Activated CD4-positive, alpha-beta T cell treated with anti-CD3 and anti-CD28 coated beads, Interleukin-2, amount 10 ng/mL, durations not matched to agents 24 days and 14 days (primary cell): Measurements from ENCODE around the gene ADPRS. TPM values are rescaled to one million over a fixed set of nuclear protein-coding genes. Genes with fewer than 3 reads are reported as not detected.

Experiments used
- DNase-seq: peaks from one replicate; pipeline ENCODE4 v3.0.0; 2022
- H3K27ac Mint-ChIP-seq: one replicate; pipeline ENCODE4 v1.8.0; 2022; ENCODE audit warnings: mild to moderate bottlenecking, mixed read lengths
- H3K27me3 Mint-ChIP-seq: one replicate; pipeline ENCODE4 v1.8.0; 2022; ENCODE audit warnings: mixed read lengths
- H3K36me3 Mint-ChIP-seq: one replicate; pipeline ENCODE4 v1.8.0; 2022; ENCODE audit warnings: low read depth, mild to moderate bottlenecking, mixed read lengths
- H3K4me1 Mint-ChIP-seq: one replicate; pipeline ENCODE4 v1.8.0; 2021; ENCODE audit warnings: mixed read lengths
- H3K4me3 Mint-ChIP-seq: one replicate; pipeline ENCODE4 v1.8.0; 2022; ENCODE audit warnings: mild to moderate bottlenecking, moderate library complexity, mixed read lengths
- H3K9me3 Mint-ChIP-seq: one replicate; pipeline ENCODE4 v1.8.0; 2021; ENCODE audit warnings: mixed read lengths
- intact Hi-C: fragments of 100-400 bp; cut with micrococcal nuclease; formaldehyde crosslinking; loops from one replicate; pipeline ENCODE4 v1.15.1; 2023
- total RNA-seq: library from RNA; stranded (reverse); gene quantifications from 2 replicates; pipeline ENCODE4 v1.2.3, GENCODE V29; 2022

Gene ADPRS
- total RNA-seq, 1 donor from 2014 or later = 35.3 TPM

GRCh38 chr1:36092798-36093185 is 4.1 kb downstream of the ADPRS start:
- H3K27me3 Mint-ChIP-seq = no peaks in the 10 kb centered on the region
- DNase-seq = no peak
- no peak overlapping the region for H3K27ac Mint-ChIP-seq
- peaks cover 29% of the 10 kb centered on the region for H3K36me3 Mint-ChIP-seq
- H3K4me1 Mint-ChIP-seq = peaks cover 19% of the 10 kb centered on the region
- H3K4me3 Mint-ChIP-seq = no peak overlapping the region
- H3K9me3 Mint-ChIP-seq = no peaks in the 10 kb centered on the region
- intact Hi-C loops = no loop called here

- no peak for DNase-seq
- intact Hi-C loops = no loop called here
- no peaks in the 10 kb centered on the region for H3K9me3 Mint-ChIP-seq
- peaks cover 17% of the 10 kb centered on the region for H3K4me1 Mint-ChIP-seq
- H3K36me3 Mint-ChIP-seq = peaks cover 29% of the 10 kb centered on the region
- no peaks in the 10 kb centered on the region for H3K27me3 Mint-ChIP-seq
- H3K27ac Mint-ChIP-seq = no peak overlapping the region
- H3K4me3 Mint-ChIP-seq = no peak overlapping the region
Observed at GRCh38 chr1:36093226-36093625, 4.5 kb downstream of the ADPRS start.

GRCh38 chr1:36093929-36094328 is 5.2 kb downstream of the ADPRS start:
- Mint-ChIP-seq H3K27me3 (no peaks in the 10 kb centered on the region), H3K27ac (no peak overlapping the region), H3K4me3 (no peak overlapping the region), H3K36me3 (peaks cover 29% of the 10 kb centered on the region), H3K9me3 (no peaks in the 10 kb centered on the region), H3K4me1 (peaks cover 17% of the 10 kb centered on the region)
- DNase-seq = no peak
- intact Hi-C loops = no loop called here

GRCh38 chr1:36094621-36095061 is 5.9 kb downstream of the ADPRS start:
- H3K27me3 Mint-ChIP-seq = no peaks in the 10 kb centered on the region
- no peaks in the 10 kb centered on the region for H3K9me3 Mint-ChIP-seq
- H3K4me3 Mint-ChIP-seq = no peak overlapping the region
- intact Hi-C loops = loop anchor here (5.0 kb wide), 2 partner anchors 53 to 328 kb away; partner anchors contain the start of gene TRAPPC3
- no peak overlapping the region for H3K27ac Mint-ChIP-seq
- peaks cover 26% of the 10 kb centered on the region for H3K36me3 Mint-ChIP-seq
- peaks cover 15% of the 10 kb centered on the region for H3K4me1 Mint-ChIP-seq
- DNase-seq = no peak

- no peak for DNase-seq
- Mint-ChIP-seq H3K36me3 (peaks cover 21% of the 10 kb centered on the region), H3K27me3 (no peaks in the 10 kb centered on the region), H3K4me1 (peaks cover 13% of the 10 kb centered on the region), H3K9me3 (no peaks in the 10 kb centered on the region), H3K27ac (no peak overlapping the region), H3K4me3 (no peak overlapping the region)
- intact Hi-C loops = loop anchor here (5.0 kb wide), 2 partner anchors 51 to 326 kb away; partner anchors contain the start of gene TRAPPC3
Observed at GRCh38 chr1:36095760-36096405, 7.2 kb downstream of the ADPRS start.

GRCh38 chr1:36096500-36097432 is 8.1 kb downstream of the ADPRS start:
- Mint-ChIP-seq H3K4me3 (no peak overlapping the region), H3K9me3 (no peaks in the 10 kb centered on the region), H3K27me3 (no peaks in the 10 kb centered on the region), H3K27ac (no peak overlapping the region), H3K4me1 (peaks cover 12% of the 10 kb centered on the region), H3K36me3 (peaks cover 17% of the 10 kb centered on the region)
- DNase-seq = no peak
- intact Hi-C loops = loop anchor here (5.0 kb wide), 2 partner anchors 51 to 326 kb away; partner anchors contain the start of gene TRAPPC3

GRCh38 chr1:36097693-36098585 is 9.2 kb downstream of the ADPRS start:
- peaks cover 9% of the 10 kb centered on the region for H3K36me3 Mint-ChIP-seq
- no peaks in the 10 kb centered on the region for H3K9me3 Mint-ChIP-seq
- intact Hi-C loops = loop anchor here (2.0 to 5.0 kb wide), 5 partner anchors 37 to 324 kb away; partner anchors contain the start of gene TRAPPC3
- no peak overlapping the region for H3K4me3 Mint-ChIP-seq
- H3K27me3 Mint-ChIP-seq = no peaks in the 10 kb centered on the region
- H3K27ac Mint-ChIP-seq = no peak overlapping the region
- H3K4me1 Mint-ChIP-seq = peaks cover 8% of the 10 kb centered on the region
- DNase-seq = no peak

- intact Hi-C loops = loop anchor here (2.0 to 5.0 kb wide), 5 partner anchors 36 to 323 kb away; partner anchors contain the start of gene TRAPPC3
- Mint-ChIP-seq H3K27me3 (no peaks in the 10 kb centered on the region), H3K36me3 (peaks cover 3% of the 10 kb centered on the region), H3K4me1 (peaks cover 5% of the 10 kb centered on the region), H3K4me3 (no peak overlapping the region), H3K27ac (no peak overlapping the region), H3K9me3 (no peaks in the 10 kb centered on the region)
- DNase-seq = no peak
Observed at GRCh38 chr1:36098650-36099365, 10.1 kb downstream of the ADPRS start.

GRCh38 chr1:36099681-36100341 is 11.1 kb downstream of the ADPRS start:
- no peak overlapping the region for H3K4me3 Mint-ChIP-seq
- intact Hi-C loops = loop anchor here (1.0 to 5.0 kb wide), 6 partner anchors 35 to 322 kb away; partner anchors contain the start of gene TRAPPC3
- H3K36me3 Mint-ChIP-seq = peaks cover 2% of the 10 kb centered on the region
- peaks cover 5% of the 10 kb centered on the region for H3K4me1 Mint-ChIP-seq
- no peaks in the 10 kb centered on the region for H3K27me3 Mint-ChIP-seq
- no peak overlapping the region for H3K27ac Mint-ChIP-seq
- peak; percentile 93 for DNase-seq
- H3K9me3 Mint-ChIP-seq = no peaks in the 10 kb centered on the region

- H3K9me3 Mint-ChIP-seq = no peaks in the 10 kb centered on the region
Observed at GRCh38 chr1:36100376-36100775, 11.7 kb downstream of the ADPRS start.

GRCh38 chr1:36101546-36101945 is 12.9 kb downstream of the ADPRS start:
- intact Hi-C loops = no loop called here
- DNase-seq = no peak
- peaks cover 5% of the 10 kb centered on the region for H3K4me1 Mint-ChIP-seq
- H3K36me3 Mint-ChIP-seq = no peaks in the 10 kb centered on the region
- no peaks in the 10 kb centered on the region for H3K9me3 Mint-ChIP-seq
- no peak overlapping the region for H3K27ac Mint-ChIP-seq
- H3K4me3 Mint-ChIP-seq = no peak overlapping the region
- no peaks in the 10 kb centered on the region for H3K27me3 Mint-ChIP-seq

More at GRCh38 chr1:36100376-36100775, 11.7 kb downstream of the ADPRS start:
- H3K4me3 Mint-ChIP-seq = no peak overlapping the region
- H3K4me1 Mint-ChIP-seq = peaks cover 5% of the 10 kb centered on the region
- H3K27ac Mint-ChIP-seq = no peak overlapping the region
- peaks cover 2% of the 10 kb centered on the region for H3K36me3 Mint-ChIP-seq
- intact Hi-C loops = loop anchor here (1.0 kb wide), 1 partner anchor 88 kb away; no protein-coding TSS in a partner anchor
- DNase-seq = no peak
- no peaks in the 10 kb centered on the region for H3K27me3 Mint-ChIP-seq

GRCh38 chr1:36106269-36106668 is 17.6 kb downstream of the ADPRS start:
- Mint-ChIP-seq H3K4me3 (no peak overlapping the region), H3K36me3 (no peaks in the 10 kb centered on the region), H3K9me3 (no peaks in the 10 kb centered on the region), H3K27ac (no peak overlapping the region), H3K27me3 (no peaks in the 10 kb centered on the region), H3K4me1 (peaks cover 12% of the 10 kb centered on the region)
- no peak for DNase-seq
- intact Hi-C loops = no loop called here
